Colon (tissue), 2 donors: ENCODE results near the gene PICK1.
"Not testable (repeated sequence)": the region's sequence is repeated elsewhere in the genome, so short reads cannot be mapped to it uniquely, and the experiment has no call there.

Experiments
- FAIRE-seq: peaks from 2 replicates; lab custom pipeline; 2012; peaks lifted over from hg19 to GRCh38; lab: Jason Lieb, UNC
- donor health status: control.
- donor health status: control.

Gene PICK1

GRCh38 chr22:38075105-38075825 is 18.1 kb downstream of the PICK1 start:
- FAIRE-seq, result no peak

- no peak for FAIRE-seq
Observed at GRCh38 chr22:38075961-38076360, 18.8 kb downstream of the PICK1 start.

DNA sequence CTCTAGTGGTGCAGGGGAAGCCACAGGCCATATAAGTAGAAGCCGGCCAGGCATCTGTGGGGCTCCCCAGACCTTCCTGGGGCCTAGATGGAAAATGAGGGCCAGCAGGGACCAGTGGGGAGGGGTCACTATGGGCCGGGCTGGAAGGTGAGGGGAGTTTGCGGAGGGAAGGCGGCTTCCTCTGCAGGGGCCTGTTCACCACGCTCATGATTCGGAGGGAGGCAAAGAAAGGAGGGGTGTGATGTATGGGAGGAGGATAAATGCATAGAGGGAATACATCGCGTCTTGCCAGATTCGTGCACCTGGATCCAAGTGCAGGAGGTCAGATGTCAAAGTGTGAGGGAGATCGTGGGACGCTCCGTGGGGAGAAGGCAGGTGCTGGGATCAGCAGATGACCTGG is 19.9 kb downstream of the PICK1 start:
- no peak for FAIRE-seq

DNA sequence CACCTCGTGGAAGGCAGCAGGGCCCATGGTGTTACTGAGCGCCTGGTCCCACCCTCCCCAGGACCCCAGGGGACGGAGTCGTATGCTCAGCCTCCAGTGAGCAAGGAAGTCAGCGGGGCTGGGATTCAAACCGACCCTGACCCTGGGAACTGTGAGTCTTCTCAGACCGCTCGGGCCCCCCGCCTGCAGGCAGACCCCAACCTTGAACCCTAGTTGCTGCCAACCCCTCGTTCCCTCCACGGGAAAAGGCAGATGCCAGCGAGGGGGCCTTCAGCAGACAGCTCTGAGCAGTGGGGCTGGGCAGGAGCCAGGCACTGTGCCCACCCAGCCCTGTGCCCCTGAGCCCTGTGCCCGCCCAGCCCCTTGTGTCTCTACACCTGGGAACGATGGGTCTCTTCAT is 20.4 kb downstream of the PICK1 start:
- FAIRE-seq, result no peak

DNA sequence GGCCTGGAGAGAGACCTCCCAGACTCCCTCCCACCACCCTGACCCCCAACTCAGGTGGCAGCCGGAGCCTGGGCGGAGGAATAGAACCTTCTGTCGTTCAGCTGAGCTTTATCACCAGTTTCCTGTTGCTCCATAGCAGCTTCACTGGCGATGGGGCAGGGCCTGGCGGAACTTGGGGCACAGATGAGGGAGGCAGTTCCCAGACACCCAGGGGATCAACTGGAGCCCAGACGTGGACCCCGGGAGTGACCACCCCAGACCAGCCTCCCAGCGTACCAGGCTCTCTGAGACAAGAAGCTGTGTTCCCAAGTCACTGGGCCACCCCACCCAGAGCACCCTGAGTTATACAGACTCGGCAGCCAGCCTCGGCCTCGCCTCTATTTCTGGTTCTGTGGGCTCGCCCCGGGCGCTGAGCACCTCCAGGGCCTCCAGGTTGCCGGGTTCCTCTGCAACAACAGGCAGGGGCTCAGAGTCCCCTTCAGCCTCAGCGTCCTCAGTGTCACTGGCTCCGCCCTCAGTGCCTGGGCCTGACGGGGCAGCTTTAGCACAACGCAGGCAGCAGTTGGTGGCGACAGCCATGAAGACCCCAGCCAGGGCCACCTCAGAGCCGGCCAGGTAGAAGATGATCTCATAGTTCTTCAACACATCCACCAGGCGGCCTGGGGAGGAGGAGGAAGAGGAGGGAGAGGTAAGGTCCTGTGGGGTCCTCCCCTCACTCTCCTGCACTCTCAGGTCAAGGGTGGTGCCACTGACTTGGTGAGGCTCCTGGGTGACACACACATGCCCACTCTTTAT is 21.0 kb downstream of the PICK1 start:
- FAIRE-seq, result no peak

DNA sequence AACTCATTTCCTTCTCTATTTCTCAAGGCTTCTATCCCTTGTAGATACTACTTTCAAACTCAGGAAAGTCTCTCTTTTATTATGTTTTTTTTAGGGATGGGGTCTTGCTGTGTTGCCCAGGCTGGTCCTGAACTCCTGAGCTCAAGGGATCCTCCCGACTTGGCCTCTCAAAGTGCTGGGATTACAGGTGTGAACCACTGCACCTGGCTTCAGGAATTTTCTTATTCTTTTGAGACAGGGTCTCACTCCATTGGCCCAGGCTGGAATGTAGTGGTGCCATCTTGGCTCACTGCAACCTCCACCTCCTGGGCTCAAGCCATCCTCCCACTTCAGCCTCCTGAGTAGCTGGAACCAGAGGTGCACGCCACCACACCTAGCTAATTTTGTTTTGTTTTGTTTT is 22.0 kb downstream of the PICK1 start:
- FAIRE-seq, result not testable (repeated sequence)

- FAIRE-seq, result no peak
Observed at GRCh38 chr22:38079804-38080203, 22.6 kb downstream of the PICK1 start.

DNA sequence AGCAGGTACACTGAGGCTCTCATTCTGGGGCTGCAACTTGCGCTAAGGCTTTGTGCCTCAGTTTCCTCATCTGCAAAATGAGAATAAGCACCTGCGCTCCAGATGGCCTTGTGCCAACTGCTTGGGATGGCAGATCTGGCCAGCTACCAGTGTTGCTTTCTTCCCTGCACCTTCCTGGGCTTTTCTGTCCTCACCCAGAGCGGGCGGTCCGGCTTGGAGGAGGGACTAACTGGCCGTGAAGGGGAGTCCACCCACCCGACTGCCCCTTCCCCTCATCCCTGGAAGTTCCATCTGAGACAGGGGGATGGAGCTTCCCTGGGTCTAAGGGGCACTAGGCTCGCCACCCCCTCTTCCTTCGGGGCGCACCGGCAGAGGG is 23.3 kb downstream of the PICK1 start:
- FAIRE-seq, result no peak

GRCh38 chr22:38080850-38081635 is 23.8 kb downstream of the PICK1 start:
- FAIRE-seq, result no peak

DNA sequence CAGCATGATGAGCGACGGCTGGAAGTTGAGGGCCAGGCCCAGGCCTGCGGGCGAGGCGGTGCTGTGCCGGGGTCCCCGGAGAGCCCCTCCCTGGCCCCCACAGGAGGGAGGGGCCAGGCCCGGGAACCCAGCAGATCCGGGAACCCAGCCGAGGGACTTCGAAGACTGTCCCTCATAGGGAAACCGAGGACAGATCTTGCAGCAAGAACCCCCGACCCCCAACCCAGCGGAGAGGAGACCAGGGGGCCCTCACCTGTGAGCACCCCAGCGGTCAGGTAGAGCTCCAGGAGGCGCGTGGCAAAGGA is 24.4 kb downstream of the PICK1 start:
- no peak for FAIRE-seq

DNA sequence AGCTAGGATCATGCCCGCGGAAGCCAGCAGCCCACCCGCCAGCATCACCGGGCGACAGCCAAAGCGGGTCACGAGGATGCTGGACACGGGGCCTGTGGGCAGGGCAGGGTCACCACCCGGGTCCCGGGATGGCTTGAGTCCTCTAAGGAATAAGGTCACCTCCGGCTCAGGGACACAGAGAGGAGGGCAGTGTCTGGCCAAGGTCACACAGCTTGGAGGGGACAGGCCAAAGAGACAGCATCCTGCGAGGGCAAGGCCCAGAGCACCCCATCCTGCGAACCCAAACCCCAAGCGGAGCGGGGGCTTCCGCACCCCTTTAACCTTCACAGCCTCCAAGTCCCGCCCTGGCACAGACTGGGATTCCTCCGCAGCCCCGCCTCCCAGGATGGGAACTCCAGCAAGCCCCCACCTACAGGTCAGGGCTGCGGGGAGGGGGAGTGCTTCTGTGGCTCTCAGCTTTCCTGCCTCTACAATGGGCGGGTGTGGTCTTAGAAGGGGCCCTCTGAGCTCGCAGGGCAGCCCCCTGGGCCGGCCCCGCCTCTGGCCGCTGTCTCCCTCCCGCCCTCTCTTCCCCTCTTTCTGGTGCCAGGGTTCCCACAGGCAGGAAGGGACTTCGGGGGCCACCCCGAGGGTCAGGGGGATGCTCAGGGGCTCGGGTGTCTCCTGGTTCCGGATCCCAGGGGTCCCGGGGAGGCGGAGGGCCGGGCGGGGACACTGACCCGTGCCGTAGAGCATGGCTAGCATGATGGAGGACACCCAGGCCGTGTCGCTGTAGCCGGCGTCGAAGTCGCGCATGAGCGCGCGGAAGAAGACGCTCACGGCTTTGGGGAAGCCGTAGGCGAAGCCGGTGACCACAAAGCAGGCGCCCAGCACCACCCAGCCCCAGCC is 25.0 kb downstream of the PICK1 start:
- no peak for FAIRE-seq

DNA sequence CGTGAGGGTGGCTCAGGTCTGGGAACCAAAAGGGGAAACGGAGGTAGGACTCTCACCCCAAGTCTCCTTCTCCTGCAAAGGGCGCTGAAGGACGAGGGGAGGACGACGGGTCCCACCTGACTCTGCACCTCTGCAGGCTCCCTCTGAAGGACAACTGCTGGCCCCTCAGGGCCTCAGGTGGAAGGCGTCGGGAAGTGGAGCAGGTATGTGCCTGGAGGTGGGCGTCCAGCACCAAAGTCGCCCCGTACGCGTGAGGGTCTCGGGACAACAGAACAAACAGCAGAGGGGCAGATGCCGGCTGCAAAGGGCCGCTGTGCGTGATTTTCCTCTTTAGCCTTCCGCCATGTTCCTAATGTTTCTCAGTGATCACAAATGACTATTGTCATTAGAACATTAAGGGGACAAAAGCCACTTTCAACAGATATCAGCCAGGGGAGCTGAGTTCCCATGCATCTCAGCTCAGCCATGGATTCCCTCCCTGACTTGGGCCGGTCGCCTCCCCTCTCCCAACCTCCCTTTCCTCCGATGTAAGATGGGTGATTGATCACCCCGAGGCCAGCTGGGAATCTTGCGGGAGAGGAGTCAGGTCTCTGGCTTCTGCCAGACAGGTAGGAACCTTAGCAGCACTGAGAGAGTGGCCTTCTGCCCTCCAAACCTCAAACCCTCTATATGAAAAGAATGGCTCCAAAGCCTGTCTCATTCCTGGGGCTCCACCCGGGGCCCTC is 25.9 kb downstream of the PICK1 start:
- FAIRE-seq, result no peak

GRCh38 chr22:38083931-38084631 is 26.9 kb downstream of the PICK1 start, which contains the start of gene SLC16A8:
Gene SLC16A8 (minus strand): TSS chr22:38084184. CDS start chr22:38082873, 1,311 bp downstream.
- no peak for FAIRE-seq

DNA sequence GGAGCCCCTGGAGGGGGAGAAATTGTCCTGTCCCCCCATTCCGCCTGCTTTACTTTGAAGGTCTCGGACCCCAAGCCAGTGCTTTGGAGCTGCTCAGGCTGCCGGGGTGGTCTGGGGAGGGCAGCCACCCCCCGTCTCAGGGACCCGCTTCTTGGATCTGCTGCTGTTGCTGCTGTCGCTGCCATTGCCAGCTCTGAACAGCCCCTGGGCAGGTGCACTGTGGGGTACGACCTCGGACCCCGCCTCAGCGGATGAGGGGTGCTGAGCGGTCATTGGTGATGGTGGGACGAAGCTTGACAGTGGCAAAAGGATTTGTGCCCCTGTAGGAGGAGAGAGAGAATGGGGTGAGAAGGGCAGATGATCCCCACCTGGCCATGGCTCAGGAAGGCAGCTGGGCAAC is 27.9 kb downstream of the PICK1 start:
- FAIRE-seq, result no peak

GRCh38 chr22:38085501-38085900 is 28.3 kb downstream of the PICK1 start:
- FAIRE-seq, result no peak

DNA sequence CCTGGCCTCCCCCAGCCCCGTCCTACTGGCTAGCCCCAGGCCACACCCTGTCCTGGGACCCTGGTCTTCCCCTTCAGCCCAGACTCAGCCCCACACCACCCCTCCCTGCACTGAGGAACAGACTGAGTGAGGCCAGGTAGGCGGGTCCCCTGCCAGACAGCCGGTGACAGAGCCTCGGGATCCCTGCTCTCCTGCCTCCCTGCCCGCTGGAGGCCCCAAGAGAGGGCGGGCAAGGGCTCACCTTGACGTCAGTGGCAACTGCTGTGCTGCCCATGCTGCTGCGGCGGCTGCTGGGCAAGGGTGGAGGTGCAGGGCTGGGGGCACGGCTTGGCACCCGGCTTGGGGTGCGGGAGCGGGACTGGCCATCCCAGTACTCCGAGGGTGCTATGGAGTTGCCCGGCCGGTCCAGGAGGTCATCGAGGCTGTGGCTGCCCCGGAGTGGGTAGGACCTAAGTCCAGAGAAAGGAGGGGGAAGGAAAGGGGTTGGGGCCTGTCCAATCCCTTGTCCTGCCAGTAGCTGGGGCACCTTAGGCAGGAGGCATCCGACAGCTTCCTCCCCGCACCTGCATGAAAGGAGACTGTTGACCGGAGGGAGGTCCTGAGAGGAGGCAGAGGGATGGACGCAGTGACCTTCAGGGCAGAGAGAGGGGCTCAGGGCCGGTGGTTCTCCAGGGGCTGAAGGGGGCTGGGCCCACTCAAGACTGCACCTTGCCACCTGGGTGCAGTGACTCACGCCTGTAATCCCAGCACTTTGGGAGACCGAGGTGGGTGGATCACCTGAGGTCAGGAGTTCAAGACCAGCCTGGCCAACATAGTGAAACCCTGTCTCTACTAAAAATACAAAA is 29.0 kb downstream of the PICK1 start:
- FAIRE-seq, result no peak

GRCh38 chr22:38086942-38087341 is 29.7 kb downstream of the PICK1 start:
- no peak for FAIRE-seq

GRCh38 chr22:38087855-38088254 is 30.7 kb downstream of the PICK1 start:
- FAIRE-seq, result no peak

DNA sequence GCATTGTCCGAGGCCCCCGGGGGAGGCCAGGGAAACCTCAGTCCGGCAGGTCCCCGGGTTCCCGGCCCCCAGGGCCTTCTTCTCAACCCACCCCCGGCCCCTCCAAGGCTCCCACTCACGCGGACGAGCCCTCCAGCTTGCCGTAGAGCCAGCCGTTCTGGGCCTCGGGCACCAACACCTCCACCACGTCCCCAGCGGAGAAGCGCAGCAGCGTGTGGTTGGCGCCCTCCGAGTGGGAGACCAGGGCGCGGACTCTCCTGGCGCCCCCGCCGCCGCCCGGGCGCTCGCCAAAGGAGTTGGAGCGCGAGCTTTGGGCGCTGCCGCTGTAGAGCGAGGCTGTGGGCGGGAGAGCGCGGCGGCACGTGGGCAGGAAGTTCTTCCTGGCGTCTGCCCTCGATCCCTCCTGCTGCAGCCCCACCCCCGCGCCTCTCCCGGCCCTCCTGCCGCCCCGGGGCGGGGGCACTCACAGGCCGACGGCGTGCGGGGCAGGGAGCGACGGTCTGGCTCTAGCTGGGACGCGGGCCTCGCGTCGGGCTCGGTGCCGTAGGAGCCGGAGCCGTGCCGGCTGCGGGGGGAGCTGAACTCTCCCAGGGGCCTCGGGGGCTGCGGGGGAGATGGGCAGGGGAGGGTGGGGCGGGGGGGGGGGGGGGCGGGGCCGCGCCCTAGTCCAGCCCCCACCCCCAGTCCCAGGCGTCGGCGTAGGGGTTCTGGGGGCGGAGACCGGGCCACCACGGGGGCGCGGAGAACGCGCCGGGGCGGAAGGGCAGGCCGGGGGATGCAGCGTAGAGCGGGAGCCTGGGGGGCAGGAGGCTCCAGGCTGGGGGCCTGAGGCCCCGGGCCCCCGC is 31.6 kb downstream of the PICK1 start:
- no peak for FAIRE-seq
